ENCODE results near the gene CD19. TPM values are rescaled to one million over a fixed set of nuclear protein-coding genes. Genes with fewer than 3 reads are reported as not detected.

The CD19 gene
- total RNA-seq, 1 donor = not detected

GRCh38 chr16:28891964-28892890 is 39.5 kb upstream of the CD19 start:
- DNase-seq (ENCODE audit: low read depth) = no peak
- TF ChIP-seq CTCF (IDR thresholded peaks at IDR 0.05; ENCODE audit: insufficient read depth, low read depth, low read length) = no peak
- no peak overlapping the region for H3K4me3 ChIP-seq (ENCODE audit: low read depth, low read length)

GRCh38 chr16:28893291-28893690 is 38.5 kb upstream of the CD19 start:
- TF ChIP-seq CTCF (IDR thresholded peaks at IDR 0.05; ENCODE audit: insufficient read depth, low read depth, low read length) = no peak
- H3K4me3 ChIP-seq (ENCODE audit: low read depth, low read length) = no peak overlapping the region
- DNase-seq (ENCODE audit: low read depth) = no peak

GRCh38 chr16:28895609-28896008 is 36.2 kb upstream of the CD19 start:
- DNase-seq (ENCODE audit: low read depth) = no peak
- H3K4me3 ChIP-seq (ENCODE audit: low read depth, low read length) = no peak overlapping the region
- TF ChIP-seq CTCF (IDR thresholded peaks at IDR 0.05; ENCODE audit: insufficient read depth, low read depth, low read length) = no peak

- H3K4me3 ChIP-seq (ENCODE audit: low read depth, low read length) = no peak overlapping the region
- DNase-seq (ENCODE audit: low read depth) = no peak
- TF ChIP-seq CTCF (IDR thresholded peaks at IDR 0.05; ENCODE audit: insufficient read depth, low read depth, low read length) = no peak
Observed at GRCh38 chr16:28897826-28898225, 33.9 kb upstream of the CD19 start.

GRCh38 chr16:28898266-28898665 is 33.5 kb upstream of the CD19 start:
- DNase-seq (ENCODE audit: low read depth) = no peak
- H3K4me3 ChIP-seq (ENCODE audit: low read depth, low read length) = no peak overlapping the region
- TF ChIP-seq CTCF (IDR thresholded peaks at IDR 0.05; ENCODE audit: insufficient read depth, low read depth, low read length) = no peak

GRCh38 chr16:28898942-28899341 is 32.8 kb upstream of the CD19 start:
- no peak for DNase-seq (ENCODE audit: low read depth)
- no peak overlapping the region for H3K4me3 ChIP-seq (ENCODE audit: low read depth, low read length)
- TF ChIP-seq CTCF (IDR thresholded peaks at IDR 0.05; ENCODE audit: insufficient read depth, low read depth, low read length) = no peak

All from fibroblast of villous mesenchyme (primary cell).